OCI-M1 (cell line): ENCODE results near the gene PGA4.

Experiments
- DNase-seq: peaks from one replicate; lab custom pipeline; 2025; lab: John Stamatoyannopoulos, UW

Gene PGA4

DNA sequence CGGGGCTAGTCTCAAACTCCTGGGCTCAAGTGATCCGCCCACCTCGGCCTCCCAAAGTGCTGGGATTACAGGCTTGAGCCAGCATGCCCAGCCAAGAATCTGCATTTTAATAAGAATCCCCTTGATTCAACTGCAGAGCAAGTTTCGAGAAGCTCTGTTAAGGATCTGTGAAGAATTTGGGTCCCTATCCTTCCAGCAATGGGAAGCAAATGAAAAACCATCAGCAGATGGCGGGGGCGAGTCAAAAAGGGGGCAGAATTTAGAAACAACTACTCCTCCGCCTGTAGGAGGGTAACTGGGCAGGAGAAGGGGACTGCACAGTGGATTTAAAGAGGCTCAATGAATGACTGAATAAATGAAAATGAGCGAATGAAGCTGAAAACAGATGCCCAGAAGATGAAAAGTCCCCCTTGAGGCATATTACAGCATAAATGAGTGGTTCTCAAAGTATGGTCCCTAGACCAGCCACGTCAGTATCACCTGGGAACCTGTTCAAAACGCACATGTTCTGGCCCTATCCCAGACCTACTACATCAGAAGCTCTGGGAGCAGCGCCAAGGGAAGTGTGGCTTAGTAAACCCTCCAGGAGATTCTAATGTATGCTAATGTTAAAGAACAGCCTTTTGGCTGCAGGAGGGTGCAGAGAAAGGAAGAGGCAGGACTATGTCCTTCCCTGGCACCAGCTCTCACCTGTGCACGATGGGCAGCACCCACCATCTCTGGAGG is 58.0 kb downstream of the PGA4 start:
- no peak for DNase-seq

DNA sequence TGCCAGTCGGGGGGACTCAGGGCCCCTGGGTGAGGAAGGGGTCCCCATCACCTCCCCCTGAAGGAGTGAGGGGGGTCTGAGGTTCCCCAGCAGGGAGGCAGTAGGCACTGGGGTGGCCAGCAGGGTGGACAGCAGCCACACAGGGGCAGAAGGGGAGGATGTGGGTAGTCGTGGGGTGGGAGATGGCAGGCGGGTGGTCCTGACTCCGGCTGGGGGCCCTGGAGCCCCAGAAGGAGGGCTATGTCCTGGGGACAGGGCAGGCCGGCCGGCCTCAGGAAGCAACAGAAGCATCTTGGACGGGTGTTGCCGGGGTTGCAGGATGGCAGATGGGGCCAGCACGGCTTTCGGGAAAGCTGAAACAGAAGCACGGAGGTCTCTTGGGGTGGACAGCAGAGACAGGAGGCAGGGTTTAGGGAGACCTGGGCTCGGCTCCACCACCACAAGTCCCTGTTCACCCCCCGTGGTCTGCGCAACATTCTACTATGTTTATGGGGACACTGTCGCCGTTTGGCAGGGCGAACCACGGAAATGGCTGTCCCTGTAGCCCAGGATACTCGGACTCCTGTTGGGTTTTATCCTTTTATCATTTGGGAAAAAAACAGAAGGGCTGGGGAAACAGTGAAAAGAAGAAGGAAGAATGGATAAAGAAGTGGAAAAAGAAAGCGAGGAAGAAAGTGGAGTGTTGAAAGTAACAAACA is 58.9 kb downstream of the PGA4 start:
- DNase-seq = no peak
